Endothelial cell of umbilical vein (primary cell): ENCODE data around the gene SLC23A2.

ENCODE experiments used
- CTCF ChIP-seq, 2 donors: IDR thresholded peaks; 1 replicate in 1 of 2; 2 replicates in 1 of 2; pipeline ENCODE4 v1.5.1; 2011; ENCODE audit warnings: low read length in 2 of 2, mild to moderate bottlenecking in 2 of 2, moderate library complexity in 2 of 2, control low read depth in 1 of 2, inconsistent platforms in 1 of 2, low read depth in 1 of 2; ENCODE audit not compliant: insufficient read depth in 1 of 2; ENCODE audit errors: extremely low read depth in 1 of 2
- EZH2 ChIP-seq: IDR thresholded peaks from 2 replicates; pipeline ENCODE4 v1.6.1; 2012; ENCODE audit warnings: borderline replicate concordance, low read depth, mild to moderate bottlenecking, moderate library complexity, low read length, inconsistent platforms; ENCODE audit not compliant: severe bottlenecking
- GATA2 ChIP-seq: IDR thresholded peaks from 2 replicates; pipeline ENCODE4 v1.7.0; 2011; ENCODE audit warnings: low read depth, mild to moderate bottlenecking, moderate library complexity, mixed read lengths, low read length; ENCODE audit not compliant: insufficient read length, insufficient read depth
- JUN ChIP-seq: IDR thresholded peaks from 2 replicates; pipeline ENCODE4 v1.6.1; 2011; ENCODE audit warnings: borderline replicate concordance, low read depth; ENCODE audit not compliant: insufficient read length, insufficient read depth
- MYC ChIP-seq: IDR thresholded peaks from one replicate; pipeline ENCODE4 v1.6.1; 2011; ENCODE audit warnings: mild to moderate bottlenecking, low read depth, low read length
- POLR2A ChIP-seq: IDR thresholded peaks from 2 replicates; pipeline ENCODE4 v1.6.1; 2012; ENCODE audit warnings: low read depth, mild to moderate bottlenecking, control low read depth, low read length
- POLR2AphosphoS5 ChIP-seq: IDR thresholded peaks from 2 replicates; pipeline ENCODE4 v1.6.1; 2012; ENCODE audit warnings: low read depth, mild to moderate bottlenecking, control low read depth, low read length, moderate library complexity; ENCODE audit not compliant: insufficient read depth
- TF ChIP-seq, protein P1 (sequence below): IDR thresholded peaks from 2 replicates; pipeline ENCODE4 v1.6.1; 2011; ENCODE audit not compliant: insufficient read depth, insufficient read length

- TF ChIP-seq CTCF (IDR thresholded peaks at IDR 0.05; ENCODE audit: extremely low read depth in 1 of 2, insufficient read depth in 1 of 2, low read depth in 1 of 2, low read length in 2 of 2) = no peak
- no peak for TF ChIP-seq POLR2A
- TF ChIP-seq, protein P1, sequence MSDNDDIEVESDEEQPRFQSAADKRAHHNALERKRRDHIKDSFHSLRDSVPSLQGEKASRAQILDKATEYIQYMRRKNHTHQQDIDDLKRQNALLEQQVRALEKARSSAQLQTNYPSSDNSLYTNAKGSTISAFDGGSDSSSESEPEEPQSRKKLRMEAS = no peak
- TF ChIP-seq EZH2 = no peak
- TF ChIP-seq POLR2AphosphoS5 = no peak
- no peak for TF ChIP-seq JUN
- no peak for TF ChIP-seq MYC
- TF ChIP-seq GATA2 = no peak
Observed at GRCh38 chr20:4873396-4873795, 127.9 kb downstream of the SLC23A2 start.
